IMR-90 (cell line): ENCODE measurements around the gene DBH.

Experiments used
- CEBPB ChIP-seq: IDR thresholded peaks from 2 replicates; pipeline ENCODE4 v1.6.1; 2012; ENCODE audit warnings: low read depth, low read length, improper control_type of control experiment
- CTCF ChIP-seq: conservative IDR thresholded peaks from 2 replicates; pipeline ENCODE4 v1.5.1; 2012; ENCODE audit warnings: mild to moderate bottlenecking, low read depth, low read length, improper control_type of control experiment
- MAZ ChIP-seq: IDR thresholded peaks from 2 replicates; pipeline ENCODE4 v1.6.1; 2012; ENCODE audit warnings: low read depth, mild to moderate bottlenecking, low read length, improper control_type of control experiment, moderate library complexity, borderline replicate concordance
- POLR2A ChIP-seq: IDR thresholded peaks from 2 replicates; pipeline ENCODE4 v1.6.1; 2012; ENCODE audit warnings: mild to moderate bottlenecking, low read depth, low read length
- RAD21 ChIP-seq: IDR thresholded peaks from 2 replicates; pipeline ENCODE4 v1.6.1; 2012; ENCODE audit warnings: low read length, improper control_type of control experiment
- SMC3 ChIP-seq: fragments of 150-350 bp; IDR thresholded peaks from 2 replicates; pipeline ENCODE4 v1.6.1; 2016; ENCODE audit warnings: low read depth, mild to moderate bottlenecking, antibody characterized with exemption, low read length, moderate library complexity

- TF ChIP-seq SMC3 (0 out of 2 replicates have a peak, but pooled peaks have one; percentile 2), CTCF (no peak), CEBPB (no peak), MAZ (peak; percentile 42; the same call in 1 of the 2 replicates), RAD21 (no peak), POLR2A (no peak)
These were observed 26.7 kb upstream of the DBH start, which contains the start of gene FAM163B for GRCh38 chr9:133609311-133610098.
